LNCAP (cell line): ENCODE data around the gene TXNL4A.
A peak's percentile ranks its signal among the peaks of the same experiment; 100 is the strongest.

Source experiments
- TF ChIP-seq, protein P1 (sequence below): fragments of 450-650 bp; IDR thresholded peaks from 2 replicates; pipeline ENCODE4 v1.5.1; 2017; ENCODE audit warnings: mild to moderate bottlenecking

TXNL4A gene

DNA sequence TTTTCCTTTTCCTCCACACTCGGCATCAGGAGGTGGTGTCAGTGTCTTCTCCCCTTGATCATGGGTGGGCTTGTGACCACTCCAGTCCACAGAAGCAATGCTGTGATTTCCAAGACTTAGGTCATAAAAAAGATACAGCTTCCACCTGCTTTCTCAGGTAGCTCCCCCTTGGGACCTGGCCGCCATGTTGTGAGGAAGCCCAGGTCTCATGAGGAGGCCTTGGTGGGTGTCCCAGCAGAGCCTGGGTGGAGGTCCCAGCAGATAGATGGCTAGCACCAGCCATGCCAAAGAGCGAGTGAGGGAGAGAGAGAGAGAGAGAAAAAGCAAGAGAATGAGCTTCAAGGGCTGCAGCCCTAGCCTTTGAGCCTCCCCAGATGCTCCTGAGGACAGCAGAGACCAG, 52.9 kb downstream of the TXNL4A start:
- TF ChIP-seq, protein P1, sequence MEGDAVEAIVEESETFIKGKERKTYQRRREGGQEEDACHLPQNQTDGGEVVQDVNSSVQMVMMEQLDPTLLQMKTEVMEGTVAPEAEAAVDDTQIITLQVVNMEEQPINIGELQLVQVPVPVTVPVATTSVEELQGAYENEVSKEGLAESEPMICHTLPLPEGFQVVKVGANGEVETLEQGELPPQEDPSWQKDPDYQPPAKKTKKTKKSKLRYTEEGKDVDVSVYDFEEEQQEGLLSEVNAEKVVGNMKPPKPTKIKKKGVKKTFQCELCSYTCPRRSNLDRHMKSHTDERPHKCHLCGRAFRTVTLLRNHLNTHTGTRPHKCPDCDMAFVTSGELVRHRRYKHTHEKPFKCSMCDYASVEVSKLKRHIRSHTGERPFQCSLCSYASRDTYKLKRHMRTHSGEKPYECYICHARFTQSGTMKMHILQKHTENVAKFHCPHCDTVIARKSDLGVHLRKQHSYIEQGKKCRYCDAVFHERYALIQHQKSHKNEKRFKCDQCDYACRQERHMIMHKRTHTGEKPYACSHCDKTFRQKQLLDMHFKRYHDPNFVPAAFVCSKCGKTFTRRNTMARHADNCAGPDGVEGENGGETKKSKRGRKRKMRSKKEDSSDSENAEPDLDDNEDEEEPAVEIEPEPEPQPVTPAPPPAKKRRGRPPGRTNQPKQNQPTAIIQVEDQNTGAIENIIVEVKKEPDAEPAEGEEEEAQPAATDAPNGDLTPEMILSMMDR, result no peak

DNA sequence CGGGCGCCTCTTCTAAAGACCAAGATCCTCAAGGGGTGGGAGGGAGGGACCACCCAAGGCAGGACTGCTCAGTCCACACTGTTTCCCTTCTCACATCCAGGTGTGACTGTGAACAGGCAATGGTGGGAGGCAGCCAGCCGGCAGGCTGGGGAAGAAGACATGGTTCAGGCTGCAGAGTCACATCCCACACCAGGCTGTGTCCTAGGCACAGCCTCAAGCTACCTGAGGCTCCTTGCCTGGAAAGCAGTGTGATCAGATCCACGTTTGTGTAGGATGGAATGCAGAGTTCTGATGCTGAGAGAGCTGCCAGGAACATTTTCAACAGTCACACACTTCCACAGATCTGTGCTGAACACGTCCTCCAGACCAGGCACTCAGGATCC, 53.3 kb downstream of the TXNL4A start:
- TF ChIP-seq, protein P1, result no peak

DNA sequence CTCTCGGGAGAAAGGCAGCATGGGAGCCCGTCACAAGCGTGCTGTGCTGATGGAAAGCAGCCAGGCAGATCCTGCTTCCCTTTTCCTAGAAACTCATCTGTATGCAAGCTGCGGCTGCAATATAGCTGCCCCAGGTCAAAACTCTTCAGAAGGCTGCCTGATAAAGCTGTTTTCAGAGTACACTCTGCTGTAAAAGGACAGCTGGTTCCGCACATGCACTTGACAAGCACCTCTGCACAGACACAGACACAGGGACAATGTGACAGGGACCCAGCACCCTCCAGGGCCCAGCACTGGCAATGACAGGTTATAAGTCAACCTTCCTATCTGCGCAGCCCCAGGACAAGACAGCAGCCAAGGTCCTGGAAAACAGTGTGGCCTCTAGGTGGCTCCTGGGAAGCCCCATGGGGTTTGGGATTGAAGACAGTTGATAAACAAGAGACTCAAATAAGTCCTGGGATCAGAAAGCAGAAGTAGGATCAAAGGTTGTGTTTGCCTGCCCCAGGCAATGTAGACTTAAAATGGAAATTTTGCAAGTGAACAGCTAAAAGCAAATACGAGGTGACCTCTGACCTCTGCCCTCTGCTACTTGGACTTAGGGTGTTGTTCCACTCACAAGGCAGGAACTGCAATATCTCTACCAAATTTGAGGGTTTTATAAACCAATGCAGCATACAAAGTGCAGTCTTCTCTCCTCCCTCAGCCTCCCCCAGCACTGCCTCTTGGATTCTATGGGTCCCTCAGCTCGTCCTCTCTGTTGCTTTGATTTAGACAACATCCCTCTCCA, 53.9 kb downstream of the TXNL4A start:
- TF ChIP-seq, protein P1, result peak; percentile 57

DNA sequence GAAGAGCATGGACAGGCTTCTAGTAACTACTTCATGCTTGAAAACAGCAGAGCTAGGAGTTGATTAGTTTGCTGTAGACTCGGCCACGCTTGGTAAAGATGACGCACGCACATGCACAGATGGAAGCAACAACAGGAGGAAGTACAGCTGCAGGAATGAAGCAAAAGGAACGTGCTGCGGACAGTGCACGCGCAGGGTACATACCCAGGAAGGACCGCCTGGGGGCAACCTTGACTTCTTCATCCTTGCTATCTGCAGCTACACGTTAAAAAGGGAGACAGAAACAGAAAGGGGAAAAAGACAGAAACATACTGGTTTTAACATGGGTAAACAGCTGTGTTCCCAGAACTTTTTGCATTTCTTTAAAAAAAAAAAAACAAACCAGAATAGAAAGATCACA, 54.6 kb downstream of the TXNL4A start:
- TF ChIP-seq, protein P1, result peak; percentile 54

DNA sequence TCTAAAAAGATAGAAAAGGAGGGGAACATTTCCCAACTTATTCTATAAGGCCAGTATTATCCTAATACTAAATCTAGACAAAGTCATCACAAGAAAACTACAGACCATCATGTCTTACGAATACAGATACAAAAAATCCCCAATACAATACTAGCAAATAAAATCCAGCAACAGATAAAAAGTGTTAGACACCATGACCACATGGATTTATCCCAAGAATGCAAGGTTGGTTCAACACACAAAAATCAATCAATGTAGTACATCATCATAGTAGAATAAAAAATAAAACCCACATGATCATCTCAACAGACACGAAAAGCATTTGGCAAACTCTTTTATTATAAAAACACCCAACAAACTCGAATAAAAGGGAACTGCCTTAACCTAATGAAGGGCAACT, 55.5 kb downstream of the TXNL4A start:
- TF ChIP-seq, protein P1, result no peak

DNA sequence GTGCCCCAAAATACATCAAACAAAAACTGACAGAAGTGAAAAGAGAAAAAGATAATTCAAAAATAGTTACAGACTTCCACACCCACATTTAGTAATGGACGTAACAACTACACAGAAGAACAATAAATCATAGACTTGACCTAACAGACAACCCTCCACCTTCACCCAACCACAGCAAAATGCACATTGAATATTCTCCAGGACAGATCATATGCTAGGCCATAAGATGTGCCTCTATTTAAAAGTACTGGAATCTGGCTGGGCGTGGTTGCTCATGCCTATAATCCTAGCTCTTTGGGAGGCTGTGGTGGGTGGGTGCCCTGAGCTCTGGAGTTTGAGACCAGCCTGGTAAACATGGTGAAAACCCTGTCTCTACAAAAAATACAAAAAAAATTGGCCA, 56.9 kb downstream of the TXNL4A start:
- TF ChIP-seq, protein P1, result no peak

DNA sequence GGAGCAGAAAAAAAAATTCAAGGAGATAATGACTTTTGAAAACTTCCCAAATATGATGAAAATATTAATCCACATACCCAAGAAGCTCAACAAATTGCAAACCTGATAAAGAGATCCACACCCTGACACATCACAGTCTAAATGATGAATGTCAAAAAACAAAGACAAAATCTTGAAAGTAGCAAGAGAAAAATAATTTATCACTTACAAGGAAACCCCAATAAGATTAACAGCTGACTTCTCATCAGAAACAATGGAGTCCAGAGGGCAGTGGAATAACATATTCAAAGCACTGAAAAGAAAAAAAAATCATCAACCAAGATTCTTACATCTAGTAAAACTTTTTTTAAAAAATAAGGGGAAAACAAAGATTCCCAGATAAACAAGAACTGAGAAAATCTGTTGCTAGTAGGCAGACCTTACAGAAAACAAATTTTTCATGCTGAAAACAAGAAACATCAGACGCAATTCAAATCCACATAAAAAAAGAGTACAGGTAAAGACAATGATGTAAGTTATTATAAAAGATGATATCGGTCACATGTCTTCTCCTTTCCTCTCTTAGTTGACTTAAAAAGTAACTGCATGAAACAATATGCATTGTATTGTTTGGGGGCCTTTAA, 58.2 kb downstream of the TXNL4A start:
- TF ChIP-seq, protein P1, result no peak
